Measurements from ENCODE around the gene PCGF3.

PCGF3 gene

GRCh38 chr4:764405-765169 lies 59.0 kb downstream of the PCGF3 start:
- DNase-seq (ENCODE audit: low read depth): no peak
- no peak overlapping the region for H3K4me3 ChIP-seq (replicated peaks; ENCODE audit: low read depth, low read length)
- no peak for TF ChIP-seq CTCF (IDR thresholded peaks at IDR 0.05; ENCODE audit: low read length, missing control alignments)

GRCh38 chr4:766152-766515 lies 60.5 kb downstream of the PCGF3 start:
- no peak for TF ChIP-seq CTCF (IDR thresholded peaks at IDR 0.05; ENCODE audit: low read length, missing control alignments)
- DNase-seq (ENCODE audit: low read depth): no peak
- H3K4me3 ChIP-seq (replicated peaks; ENCODE audit: low read depth, low read length): no peak overlapping the region

GRCh38 chr4:766559-767283 lies 61.1 kb downstream of the PCGF3 start:
- TF ChIP-seq CTCF (IDR thresholded peaks at IDR 0.05; ENCODE audit: low read length, missing control alignments): no peak
- H3K4me3 ChIP-seq (replicated peaks; ENCODE audit: low read depth, low read length): no peak overlapping the region
- no peak for DNase-seq (ENCODE audit: low read depth)

- no peak overlapping the region for H3K4me3 ChIP-seq (replicated peaks; ENCODE audit: low read depth, low read length)
- TF ChIP-seq CTCF (IDR thresholded peaks at IDR 0.05; ENCODE audit: low read length, missing control alignments): no peak
- DNase-seq (ENCODE audit: low read depth): no peak
These were observed 62.4 kb downstream of the PCGF3 start for GRCh38 chr4:768076-768475.

GRCh38 chr4:768995-769394 lies 63.4 kb downstream of the PCGF3 start:
- H3K4me3 ChIP-seq (replicated peaks; ENCODE audit: low read depth, low read length): no peak overlapping the region
- TF ChIP-seq CTCF (IDR thresholded peaks at IDR 0.05; ENCODE audit: low read length, missing control alignments): no peak
- no peak for DNase-seq (ENCODE audit: low read depth)

- H3K4me3 ChIP-seq (replicated peaks; ENCODE audit: low read depth, low read length): no peak overlapping the region
These were observed 63.9 kb downstream of the PCGF3 start for GRCh38 chr4:769511-769910.

More at GRCh38 chr4:769511-769910, 63.9 kb downstream of the PCGF3 start:
- no peak for TF ChIP-seq CTCF (IDR thresholded peaks at IDR 0.05; ENCODE audit: low read length, missing control alignments)
- DNase-seq (ENCODE audit: low read depth): no peak
